GM18507 (cell line): Measurements from ENCODE around the gene CMYA5.

ENCODE experiments used
- DNase-seq: peaks from one replicate; pipeline ENCODE4 v3.0.0; 2011; ENCODE audit warnings: low read depth; ENCODE audit not compliant: insufficient read length; ENCODE audit errors: extremely low spot score
- FAIRE-seq: peaks from 2 replicates; lab custom pipeline; 2011; peaks lifted over from hg19 to GRCh38; lab: Jason Lieb, UNC

Gene CMYA5

DNA sequence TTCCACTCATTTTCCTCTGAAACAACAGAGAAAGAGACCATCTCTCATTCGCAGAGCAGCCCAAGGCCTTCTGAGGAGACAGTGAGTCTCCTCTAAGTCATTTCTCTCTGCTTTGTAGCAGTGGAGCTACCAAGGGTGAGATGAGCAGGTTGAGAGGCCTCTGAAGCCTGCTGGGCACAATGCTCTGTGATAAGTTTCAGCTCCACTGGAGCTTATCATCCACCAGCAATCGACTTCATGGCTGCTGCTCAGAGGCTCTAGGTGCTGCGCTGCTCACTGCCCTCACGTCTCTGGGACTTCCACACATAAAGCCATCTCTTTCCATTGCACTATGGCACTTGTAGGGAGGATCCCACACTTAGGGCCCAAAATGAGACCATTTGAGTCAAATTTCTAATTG, 96.3 kb downstream of the CMYA5 start:
- no peak for FAIRE-seq
- no peak for DNase-seq

GRCh38 chr5:79787448-79787847, 97.8 kb downstream of the CMYA5 start:
- no peak for DNase-seq
- no peak for FAIRE-seq

DNA sequence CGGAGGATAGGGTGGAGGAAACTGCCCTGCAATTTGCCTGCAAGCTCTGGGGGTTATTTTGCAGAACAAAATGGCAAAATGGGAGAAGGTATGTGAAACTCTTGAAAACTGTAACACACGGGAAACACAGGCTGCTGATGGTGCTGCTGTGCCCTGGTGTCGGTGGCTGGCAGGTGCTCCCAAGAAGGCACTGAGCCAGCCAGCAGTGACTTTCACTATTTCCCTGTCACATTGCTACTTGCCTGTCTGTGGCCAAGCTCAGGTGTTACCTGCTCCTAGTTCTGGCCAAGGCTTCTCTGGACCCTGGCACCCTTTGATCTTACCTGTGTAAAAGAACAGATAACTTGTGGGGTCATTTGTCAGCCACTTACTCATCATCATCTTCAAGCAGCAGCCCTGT, 102.2 kb downstream of the CMYA5 start:
- DNase-seq (no peak), FAIRE-seq (no peak)

DNA sequence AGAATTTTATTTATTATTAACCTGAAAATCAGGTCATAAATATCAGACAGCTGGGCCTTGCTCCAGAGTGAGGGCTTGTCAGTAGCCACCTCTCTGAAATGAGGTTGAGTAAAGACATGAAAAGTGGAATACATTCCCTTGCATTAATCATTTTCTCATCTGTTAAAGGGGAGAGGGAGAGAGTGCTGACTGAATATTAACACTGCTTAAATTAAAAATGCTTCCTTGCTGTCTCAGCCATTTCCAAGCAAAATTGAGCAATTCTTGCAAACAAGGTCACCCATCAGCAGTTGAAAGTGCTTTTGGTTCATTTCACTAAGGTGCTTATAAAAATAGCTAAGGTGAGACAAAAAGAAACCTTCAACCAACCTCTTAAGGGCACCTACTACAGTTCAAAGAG, 102.8 kb downstream of the CMYA5 start:
- DNase-seq (no peak), FAIRE-seq (no peak)

- DNase-seq (no peak), FAIRE-seq (no peak)
Observed at GRCh38 chr5:79793304-79793703, 103.7 kb downstream of the CMYA5 start.

DNA sequence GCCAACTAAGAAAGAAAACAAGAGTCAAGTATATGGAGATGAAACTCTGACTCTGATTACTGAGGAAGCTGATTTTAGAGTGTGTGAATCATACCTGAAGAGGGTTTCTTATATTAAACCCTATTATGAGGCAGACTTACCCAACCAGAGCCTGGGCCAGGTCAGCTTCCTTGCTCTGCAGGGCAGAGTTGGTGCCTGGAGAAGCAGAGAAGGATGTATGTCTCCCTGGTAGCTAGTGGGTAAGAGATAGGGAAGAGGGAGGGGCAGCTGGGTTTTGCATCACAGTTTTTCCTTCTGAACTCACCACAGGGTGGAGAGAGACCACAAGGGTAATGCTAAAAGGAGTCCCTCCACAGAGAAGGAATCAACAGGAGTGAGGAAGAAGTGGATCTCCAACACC, 104.1 kb downstream of the CMYA5 start:
- FAIRE-seq, result no peak
- DNase-seq, result no peak

GRCh38 chr5:79794347-79794746, 104.7 kb downstream of the CMYA5 start:
- DNase-seq, result no peak
- no peak for FAIRE-seq

DNA sequence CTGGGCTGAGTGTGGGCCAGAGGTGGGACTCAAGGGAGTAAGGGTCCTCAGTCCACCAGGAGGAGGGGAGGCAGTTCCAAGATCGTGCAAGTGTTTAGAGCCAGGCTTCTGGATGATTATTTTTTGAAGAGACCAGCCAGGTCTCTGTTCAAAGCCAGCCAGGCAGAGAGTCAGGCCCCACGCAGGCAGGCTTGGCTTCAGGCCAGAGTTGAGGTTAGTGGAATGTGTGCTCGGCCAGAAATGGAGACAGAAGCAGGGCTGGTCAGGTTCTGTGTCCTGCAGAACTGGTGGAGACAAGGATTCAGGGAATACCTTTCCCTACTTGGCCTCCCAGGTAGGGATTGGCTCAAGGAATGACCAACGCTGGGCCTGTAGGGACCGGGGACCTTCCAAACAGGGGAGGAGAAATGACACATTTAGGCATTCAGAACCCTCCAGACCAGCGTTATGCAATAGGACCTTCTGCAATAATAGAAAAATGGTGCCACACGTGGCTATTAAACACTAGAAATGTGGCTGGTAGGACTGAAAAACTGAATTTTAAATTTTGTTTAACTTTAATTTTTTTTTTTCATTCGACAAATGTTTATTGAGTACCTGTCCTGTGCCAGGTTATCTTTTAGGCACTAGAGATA, 106.2 kb downstream of the CMYA5 start:
- DNase-seq (no peak), FAIRE-seq (no peak)

DNA sequence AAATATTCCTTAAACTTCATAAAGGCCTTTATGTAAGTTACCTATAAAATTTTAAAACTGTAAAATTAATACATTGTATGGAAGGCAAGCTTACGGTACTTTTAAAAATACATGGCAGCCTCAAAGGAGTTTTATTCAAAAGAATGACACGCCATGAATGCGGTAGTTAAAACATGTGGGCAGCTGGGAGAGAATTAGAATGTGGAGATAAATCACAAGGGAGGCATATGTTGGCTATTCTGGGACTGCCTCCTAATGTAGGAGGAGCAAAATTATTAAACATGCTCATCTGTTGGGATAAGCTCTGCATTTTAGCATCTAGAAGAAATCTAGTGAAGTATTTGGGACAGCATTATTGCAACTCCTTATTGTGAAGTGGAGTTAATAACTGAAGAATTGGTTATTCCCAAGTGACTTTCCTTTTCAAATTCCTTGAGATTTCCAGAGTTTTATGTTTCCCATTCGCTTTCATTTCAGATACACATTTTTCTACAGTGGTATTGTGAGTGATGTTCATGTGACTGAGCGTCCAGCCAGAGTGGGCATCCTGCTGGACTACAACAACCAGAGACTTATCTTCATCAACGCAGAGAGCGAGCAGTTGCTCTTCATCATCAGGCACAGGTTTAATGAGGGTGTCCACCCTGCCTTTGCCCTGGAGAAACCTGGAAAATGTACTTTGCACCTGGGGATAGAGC, 109.4 kb downstream of the CMYA5 start:
- FAIRE-seq, result no peak
- no peak for DNase-seq

GRCh38 chr5:79800979-79801827, 111.6 kb downstream of the CMYA5 start:
- FAIRE-seq, result peak; percentile 18

DNA sequence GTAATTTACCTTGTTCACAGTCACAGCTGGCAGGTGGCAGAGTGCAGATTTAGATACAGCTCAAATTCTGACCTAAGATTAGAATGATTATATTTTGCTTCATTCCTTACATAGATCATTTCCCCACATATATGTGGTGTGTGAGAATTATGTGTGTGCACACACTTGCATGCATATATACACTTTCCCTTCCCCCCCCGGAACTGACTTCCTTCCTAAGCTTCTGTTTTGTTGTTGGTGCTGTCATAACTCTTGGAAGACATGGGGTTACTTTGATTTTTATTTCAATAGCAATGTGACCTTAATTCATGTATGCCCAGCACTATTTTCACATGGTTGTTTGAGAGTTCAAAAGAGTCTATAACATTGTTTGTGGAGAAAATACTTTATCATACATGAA, 112.8 kb downstream of the CMYA5 start:
- DNase-seq (no peak), FAIRE-seq (no peak)

More at GRCh38 chr5:79800979-79801827, 111.6 kb downstream of the CMYA5 start:
- peak; percentile 4 for DNase-seq

DNA sequence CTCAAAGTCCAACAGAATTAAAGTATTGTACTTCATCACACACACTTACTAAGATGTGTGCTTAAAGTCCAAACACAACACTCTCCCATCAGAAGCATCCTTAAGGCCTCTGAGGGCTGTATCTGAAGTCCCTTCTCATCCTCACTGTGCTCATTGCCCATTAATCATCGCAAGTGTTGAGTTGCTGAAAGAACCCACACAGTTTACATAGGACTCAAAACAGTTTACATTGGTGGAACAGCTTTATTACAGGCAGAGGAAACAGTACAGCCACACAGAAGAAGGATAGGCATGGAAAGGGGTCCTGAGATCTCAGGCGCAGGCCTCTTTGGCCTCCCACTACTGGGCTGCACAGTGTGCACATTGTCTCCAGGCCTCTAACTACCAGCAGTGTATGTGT, 113.4 kb downstream of the CMYA5 start:
- DNase-seq (no peak), FAIRE-seq (no peak)

GRCh38 chr5:79806741-79807140, 117.1 kb downstream of the CMYA5 start:
- FAIRE-seq, result no peak
- DNase-seq, result no peak

GRCh38 chr5:79809743-79810142, 120.1 kb downstream of the CMYA5 start:
- DNase-seq (no peak), FAIRE-seq (no peak)

GRCh38 chr5:79811081-79811480, 121.4 kb downstream of the CMYA5 start:
- no peak for DNase-seq
- FAIRE-seq, result no peak

DNA sequence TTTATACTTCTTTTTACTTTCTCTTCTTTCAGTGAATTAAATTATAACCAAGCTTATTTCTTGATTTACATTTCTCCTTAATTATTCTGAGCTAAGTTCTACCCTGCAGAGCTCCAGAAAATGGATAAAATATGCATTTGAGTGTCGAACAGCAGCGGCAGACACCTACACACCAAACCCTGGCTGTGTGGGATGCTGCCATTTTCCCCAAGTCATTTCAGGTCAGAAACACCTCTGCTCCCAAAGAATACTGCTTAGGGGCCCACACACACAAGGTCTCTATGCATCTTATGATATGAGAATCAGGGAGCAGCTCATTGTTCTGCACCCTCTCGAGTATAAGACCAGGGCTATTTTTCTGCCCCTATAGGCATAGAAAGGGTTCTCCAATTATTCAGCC, 122.3 kb downstream of the CMYA5 start:
- DNase-seq (no peak), FAIRE-seq (no peak)

DNA sequence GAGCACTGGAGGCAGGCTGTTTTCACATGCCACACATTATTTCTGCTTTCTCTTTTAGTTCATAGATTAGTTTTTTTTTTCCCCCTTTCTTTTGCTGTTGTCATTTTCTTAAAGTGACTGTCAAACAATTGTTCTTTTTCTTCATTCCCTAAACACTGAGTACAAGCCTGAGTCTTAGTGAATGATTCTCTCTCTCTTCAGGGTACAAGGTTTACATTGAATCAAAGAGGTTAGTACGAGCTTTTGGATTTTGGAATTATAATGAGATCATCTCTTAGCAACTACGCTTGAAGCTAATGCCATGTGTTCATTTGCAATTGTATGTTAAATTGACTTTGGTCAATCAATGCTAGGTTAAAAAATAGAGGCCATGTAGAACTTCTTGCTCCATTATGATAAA, 125.1 kb downstream of the CMYA5 start:
- DNase-seq (no peak), FAIRE-seq (no peak)

GRCh38 chr5:79816014-79816413, 126.4 kb downstream of the CMYA5 start:
- no peak for FAIRE-seq

DNA sequence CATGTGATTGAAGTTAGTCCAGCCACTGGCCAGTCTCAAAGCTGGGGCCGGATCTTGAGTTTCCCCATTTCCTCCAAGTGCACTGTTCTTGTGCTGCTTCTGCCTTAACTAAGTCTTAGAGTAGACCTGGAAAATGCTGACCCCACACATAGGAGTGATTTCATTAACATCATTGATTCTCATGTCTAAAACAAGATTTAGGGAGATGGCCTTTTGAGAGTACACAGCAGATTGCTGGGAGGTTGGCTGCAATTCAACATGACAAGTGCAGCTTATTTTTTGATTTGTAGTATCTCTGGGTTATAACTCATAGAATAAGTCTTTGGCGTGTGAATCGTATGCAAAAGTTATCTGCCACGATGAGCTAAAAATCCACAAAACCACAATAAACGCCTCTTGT, 131.0 kb downstream of the CMYA5 start:
- FAIRE-seq, result no peak
- no peak for DNase-seq

More at GRCh38 chr5:79816014-79816413, 126.4 kb downstream of the CMYA5 start:
- no peak for DNase-seq

DNA sequence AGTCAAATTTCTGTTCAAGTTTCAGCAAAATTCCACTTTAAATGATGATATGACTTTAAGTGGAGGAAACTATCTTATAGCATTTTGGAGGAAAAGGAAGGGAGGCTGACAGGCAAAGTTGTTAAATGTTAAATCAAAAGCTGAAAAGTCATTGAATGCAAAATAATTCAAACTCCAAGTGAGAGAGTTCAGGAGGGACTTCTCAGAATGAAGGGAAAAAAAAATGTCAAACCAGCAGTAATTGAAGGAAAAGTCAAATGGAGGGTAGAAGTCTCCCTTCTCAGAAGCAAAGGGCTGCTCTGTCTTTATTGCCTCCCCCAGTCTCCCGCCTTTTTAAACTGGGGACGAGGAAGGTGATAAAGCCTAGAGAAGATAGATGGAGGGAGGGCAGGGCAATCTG, 134.8 kb downstream of the CMYA5 start:
- no peak for DNase-seq
- no peak for FAIRE-seq

- DNase-seq, result no peak
- no peak for FAIRE-seq
Observed at GRCh38 chr5:79825802-79826201, 136.2 kb downstream of the CMYA5 start.
